Heart left ventricle (tissue), 13 donors: ENCODE results near the gene SLC30A7.

Experiments used
- CTCF ChIP-seq, 12 donors: fragments of 200-600 bp; sonication (generic) in 4 of 12; IDR thresholded peaks; one replicate each; pipeline versions ENCODE4 v1.5.0 to v1.8.0; 2018 to 2022; ENCODE audit warnings: antibody characterized with exemption in 12 of 12, mild to moderate bottlenecking in 5 of 12
- POLR2A ChIP-seq, 2 donors: fragments of 450-650 bp; IDR thresholded peaks; one replicate each; pipeline ENCODE4 v1.6.1; 2017; ENCODE audit warnings: antibody characterized with exemption in 2 of 2, mild to moderate bottlenecking in 2 of 2, moderate library complexity in 2 of 2
- donor health status: ischemic (EF 13 %, LVEDD 7.1; RV severe dilation, severe dysfunction).
- donor health status: DM: no; HTN: yes; CAD: no.
- donor health status: DM: no; HTN: no; CAD: no.
- donor health status: ischemic (EF 25% LVEDD 6.9; RV normal size, moderate dysfunction).
- donor health status: ischemic (EF 25% LVEDD 5.7; RV mildly dilated, moderate dysfunction).
- donor health status: ischemic (EF 35%, LVEDD 5.7; RV mildly dilated, moderate dysfunction).
- donor health status: nonischemic (EF 11% LVEDD 7.7; RV severe dilation, severe dysfunction).
- donor health status: DM: yes; HTN: yes; CAD: no.
- donor health status: PGD.
- donor health status: ischemic (EF 29% LVEDD 5.4; RV normal size, mild dysfunction).
- donor health status: nonischemic (EF 23%, LVEDD 6.1; RV moderate dilation, normal function).

GRCh38 chr1:100979631-100980030 is 83.7 kb downstream of the SLC30A7 start:
- no peak for TF ChIP-seq POLR2A (IDR thresholded peaks at IDR 0.05)
- no peak for TF ChIP-seq CTCF (IDR thresholded peaks at IDR 0.05)
